ENCODE measurements around the gene KLHDC3.

KLHDC3 gene, protein sequence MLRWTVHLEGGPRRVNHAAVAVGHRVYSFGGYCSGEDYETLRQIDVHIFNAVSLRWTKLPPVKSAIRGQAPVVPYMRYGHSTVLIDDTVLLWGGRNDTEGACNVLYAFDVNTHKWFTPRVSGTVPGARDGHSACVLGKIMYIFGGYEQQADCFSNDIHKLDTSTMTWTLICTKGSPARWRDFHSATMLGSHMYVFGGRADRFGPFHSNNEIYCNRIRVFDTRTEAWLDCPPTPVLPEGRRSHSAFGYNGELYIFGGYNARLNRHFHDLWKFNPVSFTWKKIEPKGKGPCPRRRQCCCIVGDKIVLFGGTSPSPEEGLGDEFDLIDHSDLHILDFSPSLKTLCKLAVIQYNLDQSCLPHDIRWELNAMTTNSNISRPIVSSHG

DNA sequence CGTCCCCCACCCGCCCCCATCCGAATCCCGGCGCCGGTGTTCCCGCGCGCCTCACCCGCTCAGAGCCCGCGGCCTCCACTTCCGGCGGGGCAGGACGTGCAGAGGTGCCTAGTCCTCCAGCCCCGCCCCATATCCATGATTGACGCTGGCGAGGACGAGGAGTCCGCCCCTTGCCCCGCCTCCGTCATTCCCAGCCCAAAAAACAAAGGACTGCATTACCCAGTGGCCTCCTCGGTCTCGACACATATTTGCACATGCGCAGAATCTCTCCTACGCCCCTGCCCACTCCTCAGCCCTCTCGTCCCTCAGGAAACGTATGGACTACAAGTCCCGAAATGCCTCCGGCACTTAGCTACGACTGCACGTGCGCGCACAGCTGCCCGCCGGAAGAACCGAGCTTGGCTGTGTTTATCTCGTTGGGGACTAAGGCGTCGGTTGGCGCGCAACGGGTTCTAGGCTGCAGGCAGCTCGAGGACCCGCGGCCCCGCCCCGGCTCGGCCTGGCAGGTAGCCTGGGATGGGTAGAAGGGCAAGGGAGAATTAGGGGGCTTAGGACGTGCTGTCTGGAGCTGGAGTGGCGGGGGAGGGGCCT is at the start of gene KLHDC3, which contains the start of gene MEA1:
Gene KLHDC3, plus strand, starts transcription at position 407 of the 591 bp plus-strand sequence. CDS start 2,944 bp downstream, outside the sequence.
Gene MEA1, minus strand, starts transcription at position 104 of the 591 bp plus-strand sequence. CDS start 133 bp downstream, outside the sequence.
- peak; percentile 100 for DNase-seq
- H3K36me3 Mint-ChIP-seq = peaks cover 47% of the 10 kb centered on the region
- H3K27me3 Mint-ChIP-seq = no peaks in the 10 kb centered on the region
- H3K4me1 Mint-ChIP-seq = peaks cover 57% of the 10 kb centered on the region
- H3K4me3 Mint-ChIP-seq = peak within 1 kb of the TSS; percentile 87
- H3K9me3 Mint-ChIP-seq = no peaks in the 10 kb centered on the region
- CTCF ChIA-PET = interaction anchor here (0.9 to 1.8 kb wide), 4 partner anchors 30 to 41 kb away, joined by 3 to 4 read pairs (median 3); partner anchors contain the start of genes PEX6 and PPP2R5D
- peak within 1 kb of the TSS; percentile 84 for H3K27ac Mint-ChIP-seq

DNA sequence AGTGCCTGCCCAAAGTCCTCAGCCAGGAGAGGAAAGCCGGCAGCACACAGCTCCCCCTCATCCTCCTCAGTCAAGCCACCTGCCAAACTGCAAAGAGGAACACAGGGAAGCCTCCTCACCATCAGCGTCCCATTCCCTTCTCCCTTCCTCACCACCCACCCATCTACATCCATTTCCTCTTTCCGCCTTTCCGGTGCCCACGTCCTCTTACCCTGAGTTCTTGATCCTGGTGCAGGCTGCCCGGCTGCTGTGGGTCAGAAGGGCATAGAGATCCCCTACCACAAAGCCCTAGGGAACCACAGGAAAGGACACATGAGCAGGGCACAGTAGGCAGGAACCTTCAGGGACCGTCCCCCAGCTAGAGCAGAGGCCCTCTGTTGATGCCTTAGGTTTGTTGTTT is 47.5 kb upstream of the KLHDC3 start:
- no peaks in the 10 kb centered on the region for H3K4me1 Mint-ChIP-seq
- no peak for DNase-seq
- H3K27ac Mint-ChIP-seq = no peak overlapping the region
- H3K36me3 Mint-ChIP-seq = peaks cover 26% of the 10 kb centered on the region
- no peak overlapping the region for H3K4me3 Mint-ChIP-seq
- H3K27me3 Mint-ChIP-seq = peaks cover under 1% of the 10 kb centered on the region
- CTCF ChIA-PET = interaction anchor here (1.0 kb wide), 1 partner anchor 17 kb away, joined by 3 read pairs; the partner anchor contains the start of gene PPP2R5D
- no peaks in the 10 kb centered on the region for H3K9me3 Mint-ChIP-seq

DNA sequence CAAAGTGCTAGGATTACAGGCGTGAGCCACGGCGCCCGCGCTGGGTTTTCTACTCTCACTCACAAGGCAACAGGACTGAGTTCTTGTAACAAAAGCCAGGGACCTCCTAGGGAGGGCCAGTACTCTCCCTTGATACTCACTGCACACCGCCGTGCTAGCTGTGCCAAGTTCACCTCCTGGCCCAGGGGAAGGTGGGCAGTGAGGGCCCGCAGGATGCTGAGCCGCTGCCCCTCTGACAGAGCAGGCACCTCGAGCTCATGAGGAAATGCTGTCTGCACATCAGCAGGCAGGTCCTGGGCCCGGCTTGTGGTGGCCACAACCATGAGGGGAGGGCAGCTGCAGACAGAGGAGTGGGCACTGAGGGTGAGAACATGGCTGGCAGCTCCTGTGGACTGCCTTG is 46.8 kb upstream of the KLHDC3 start:
- Mint-ChIP-seq H3K9me3 (no peaks in the 10 kb centered on the region), H3K27ac (no peak overlapping the region), H3K4me3 (no peak overlapping the region), H3K36me3 (peaks cover 24% of the 10 kb centered on the region), H3K27me3 (no peaks in the 10 kb centered on the region), H3K4me1 (no peaks in the 10 kb centered on the region)
- DNase-seq = no peak
- CTCF ChIA-PET = no interaction called here

DNA sequence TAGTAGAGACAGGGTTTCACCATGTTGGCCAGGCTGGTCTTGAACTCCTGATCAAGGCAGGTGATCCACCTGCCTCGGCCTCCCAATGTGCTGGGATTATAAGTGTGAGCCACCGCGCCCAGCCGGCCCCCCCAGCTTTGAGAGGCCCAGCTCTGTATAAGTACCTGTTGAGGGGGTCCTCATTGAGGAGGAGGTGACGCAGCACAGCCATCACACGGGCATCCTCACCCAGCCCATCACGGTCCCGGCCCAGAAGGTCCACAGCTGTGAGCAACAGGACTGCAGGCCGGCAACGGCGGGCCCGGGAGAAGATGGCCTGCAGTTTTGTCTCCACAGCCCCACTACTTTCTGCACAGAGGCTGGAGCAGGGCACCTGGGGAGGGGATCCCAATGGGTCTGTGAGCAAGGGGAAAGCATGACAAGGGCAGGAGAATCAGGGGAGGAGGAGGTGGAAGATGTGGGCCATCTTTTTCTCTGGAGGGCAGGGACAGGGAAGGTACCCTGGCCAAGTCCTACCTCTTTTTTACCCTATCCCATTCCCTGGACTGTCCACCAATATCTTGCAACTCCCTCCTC is 45.8 kb upstream of the KLHDC3 start:
- CTCF ChIA-PET = no interaction called here
- peaks cover 21% of the 10 kb centered on the region for H3K36me3 Mint-ChIP-seq

GRCh38 chr6:42968783-42969182 is 45.3 kb upstream of the KLHDC3 start:
- H3K36me3 Mint-ChIP-seq = peaks cover 26% of the 10 kb centered on the region
- DNase-seq = no peak
- CTCF ChIA-PET = no interaction called here
- H3K4me3 Mint-ChIP-seq = no peak overlapping the region
- H3K27ac Mint-ChIP-seq = no peak overlapping the region
- no peaks in the 10 kb centered on the region for H3K27me3 Mint-ChIP-seq
- no peaks in the 10 kb centered on the region for H3K4me1 Mint-ChIP-seq
- no peaks in the 10 kb centered on the region for H3K9me3 Mint-ChIP-seq

More for the DNA sequence above, 45.8 kb upstream of the KLHDC3 start:
- Mint-ChIP-seq H3K27me3 (no peaks in the 10 kb centered on the region), H3K4me3 (no peak overlapping the region), H3K4me1 (no peaks in the 10 kb centered on the region), H3K27ac (no peak overlapping the region), H3K9me3 (no peaks in the 10 kb centered on the region)
- no peak for DNase-seq

GRCh38 chr6:42969431-42969830 is 44.6 kb upstream of the KLHDC3 start:
- Mint-ChIP-seq H3K27ac (no peak overlapping the region), H3K36me3 (peaks cover 29% of the 10 kb centered on the region)

GRCh38 chr6:42969934-42970333 is 44.1 kb upstream of the KLHDC3 start:
- H3K4me1 Mint-ChIP-seq = no peaks in the 10 kb centered on the region
- DNase-seq = no peak
- H3K27ac Mint-ChIP-seq = no peak overlapping the region
- H3K36me3 Mint-ChIP-seq = peaks cover 33% of the 10 kb centered on the region
- H3K9me3 Mint-ChIP-seq = no peaks in the 10 kb centered on the region
- H3K27me3 Mint-ChIP-seq = no peaks in the 10 kb centered on the region
- CTCF ChIA-PET = no interaction called here
- H3K4me3 Mint-ChIP-seq = no peak overlapping the region

More at GRCh38 chr6:42969431-42969830, 44.6 kb upstream of the KLHDC3 start:
- H3K9me3 Mint-ChIP-seq = no peaks in the 10 kb centered on the region
- H3K27me3 Mint-ChIP-seq = no peaks in the 10 kb centered on the region
- no peaks in the 10 kb centered on the region for H3K4me1 Mint-ChIP-seq
- H3K4me3 Mint-ChIP-seq = no peak overlapping the region
- CTCF ChIA-PET = no interaction called here
- no peak for DNase-seq

DNA sequence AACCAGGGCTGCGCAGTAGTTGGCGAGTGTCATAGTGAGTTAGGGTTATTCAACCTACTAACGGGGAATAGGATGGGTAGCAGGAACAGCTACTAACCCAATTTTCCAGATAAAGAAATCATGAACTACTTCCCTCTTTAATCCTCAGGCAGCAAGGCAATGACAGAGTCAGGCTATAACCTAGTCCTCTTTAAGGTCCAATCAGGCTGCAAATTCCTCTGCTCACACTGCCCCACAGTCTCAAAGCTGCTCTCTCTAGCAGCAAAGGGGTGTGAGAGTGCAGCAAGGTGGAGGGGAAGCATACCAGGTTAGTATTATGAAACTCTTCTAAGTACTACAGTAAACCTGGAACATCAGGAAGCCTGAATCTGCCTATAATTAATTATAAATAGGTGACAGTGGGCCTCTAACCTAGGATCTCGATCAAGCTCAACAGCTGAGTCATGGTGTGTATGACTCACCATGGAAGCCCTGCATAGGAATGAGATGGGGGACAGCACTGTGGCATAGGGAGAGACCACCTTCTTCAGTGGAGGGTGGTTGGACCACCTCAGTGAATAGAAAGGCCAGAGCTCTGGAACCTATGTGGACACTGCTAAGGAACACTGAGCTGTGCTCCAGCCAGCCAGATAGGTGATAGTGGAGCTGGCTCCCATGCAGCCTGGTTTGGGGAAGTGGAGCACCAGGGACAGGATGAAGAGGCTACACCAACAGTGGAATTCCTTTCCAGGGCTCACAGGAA is 43.0 kb upstream of the KLHDC3 start:
- Mint-ChIP-seq H3K36me3 (peaks cover 36% of the 10 kb centered on the region), H3K4me3 (no peak overlapping the region)

GRCh38 chr6:42971746-42972327 is 42.2 kb upstream of the KLHDC3 start:
- no peaks in the 10 kb centered on the region for H3K9me3 Mint-ChIP-seq
- peaks cover 12% of the 10 kb centered on the region for H3K4me1 Mint-ChIP-seq
- no peak overlapping the region for H3K27ac Mint-ChIP-seq
- no peaks in the 10 kb centered on the region for H3K27me3 Mint-ChIP-seq
- DNase-seq = no peak
- CTCF ChIA-PET = interaction anchor here (0.8 kb wide), 1 partner anchor 172 kb away, joined by 3 read pairs; no protein-coding TSS in a partner anchor
- H3K36me3 Mint-ChIP-seq = peaks cover 38% of the 10 kb centered on the region
- no peak overlapping the region for H3K4me3 Mint-ChIP-seq

More for the DNA sequence above, 43.0 kb upstream of the KLHDC3 start:
- CTCF ChIA-PET = interaction anchor here (0.8 kb wide), 1 partner anchor 173 kb away, joined by 3 read pairs; no protein-coding TSS in a partner anchor
- no peaks in the 10 kb centered on the region for H3K9me3 Mint-ChIP-seq
- no peaks in the 10 kb centered on the region for H3K27me3 Mint-ChIP-seq
- no peak overlapping the region for H3K27ac Mint-ChIP-seq
- H3K4me1 Mint-ChIP-seq = peaks cover 5% of the 10 kb centered on the region
- no peak for DNase-seq

GRCh38 chr6:42973926-42974325 is 40.1 kb upstream of the KLHDC3 start:
- CTCF ChIA-PET = interaction anchor here (0.8 kb wide), 1 partner anchor 9 kb away, joined by 3 read pairs; no protein-coding TSS in a partner anchor
- H3K27ac Mint-ChIP-seq = no peak overlapping the region
- DNase-seq = no peak
- no peaks in the 10 kb centered on the region for H3K27me3 Mint-ChIP-seq
- peaks cover 37% of the 10 kb centered on the region for H3K36me3 Mint-ChIP-seq
- peaks cover 23% of the 10 kb centered on the region for H3K4me1 Mint-ChIP-seq
- H3K9me3 Mint-ChIP-seq = no peaks in the 10 kb centered on the region
- no peak overlapping the region for H3K4me3 Mint-ChIP-seq

- peaks cover 34% of the 10 kb centered on the region for H3K4me1 Mint-ChIP-seq
- H3K4me3 Mint-ChIP-seq = no peak overlapping the region
- CTCF ChIA-PET = interaction anchor here (0.8 to 1.5 kb wide), 2 partner anchors 10 kb away, joined by 3 read pairs; no protein-coding TSS in a partner anchor
- no peak for DNase-seq
- no peaks in the 10 kb centered on the region for H3K27me3 Mint-ChIP-seq
- no peak overlapping the region for H3K27ac Mint-ChIP-seq
- no peaks in the 10 kb centered on the region for H3K9me3 Mint-ChIP-seq
- peaks cover 34% of the 10 kb centered on the region for H3K36me3 Mint-ChIP-seq
Observed at GRCh38 chr6:42974919-42975505, 39.0 kb upstream of the KLHDC3 start.

DNA sequence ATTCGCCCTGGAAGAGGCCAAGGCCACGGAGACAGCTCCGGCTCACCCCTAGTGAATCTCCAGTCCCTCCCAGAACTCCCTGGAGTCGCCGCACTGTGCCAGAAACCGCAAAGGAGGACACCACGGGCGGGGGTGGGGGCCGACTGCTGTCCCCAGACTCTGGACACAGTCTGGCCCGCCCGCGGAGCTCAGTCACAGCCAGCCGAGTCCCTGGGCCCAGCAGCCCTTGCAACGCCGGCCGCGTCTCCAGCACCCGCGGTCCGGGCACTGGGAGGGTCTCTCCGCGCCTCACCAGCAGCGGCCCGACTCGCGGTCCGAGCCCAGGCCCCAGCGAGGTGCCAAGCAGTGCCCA is 35.6 kb upstream of the KLHDC3 start:
- Mint-ChIP-seq H3K4me3 (peak overlapping the region; percentile 90), H3K4me1 (peaks cover 46% of the 10 kb centered on the region), H3K27ac (peak overlapping the region; percentile 86), H3K36me3 (peaks cover 23% of the 10 kb centered on the region), H3K27me3 (no peaks in the 10 kb centered on the region), H3K9me3 (no peaks in the 10 kb centered on the region)
- DNase-seq = no peak
- CTCF ChIA-PET = interaction anchor here (0.9 to 1.1 kb wide), 2 partner anchors 32 to 63 kb away, joined by 3 to 4 read pairs; partner anchors contain the start of gene PTCRA
